A673 (cell line): Measurements from ENCODE around the gene KLHL35. TPM values are rescaled to one million over a fixed set of nuclear protein-coding genes. Genes with fewer than 3 reads are reported as not detected.

Source experiments
- BruUV-seq: library from RNA; stranded (reverse); fragments of 400-500 nt; replicated peaks from 2 replicates; lab custom pipeline; 2021; lab: Mats Ljungman, UMichigan
- CTCF ChIA-PET: fragments of 300-600 bp; sonication (Branson Sonifier 250); formaldehyde crosslinking; loops from one replicate; lab custom pipeline; 2022; ENCODE audit warnings: antibody characterized with exemption; lab: Charles Lee
- POLR2A ChIA-PET: fragments of 300-600 bp; sonication (Branson Sonifier 250); formaldehyde crosslinking; loops from one replicate; lab custom pipeline; 2022; ENCODE audit warnings: antibody characterized with exemption; ENCODE audit not compliant: low non-redundant PET; lab: Charles Lee
- DNase-seq: peaks from one replicate; pipeline ENCODE4 v3.0.0-alpha.2; 2015; ENCODE audit warnings: low spot score
- H3K27ac ChIP-seq: fragments of 200-600 bp; sonication (generic); 2 replicates; pipeline ENCODE4 v1.5.1; 2016; ENCODE audit warnings: mixed run types, low read depth, mild to moderate bottlenecking, mixed read lengths, antibody characterized with exemption, low read length; ENCODE audit not compliant: poor library complexity, severe bottlenecking
- H3K27me3 ChIP-seq: fragments of 200-600 bp; sonication (generic); replicated peaks from 2 replicates; pipeline ENCODE4 v1.6.1; 2017; ENCODE audit warnings: mixed run types, low read depth, mild to moderate bottlenecking, mixed read lengths, antibody characterized with exemption, low read length; ENCODE audit not compliant: insufficient read depth, poor library complexity
- H3K36me3 ChIP-seq: fragments of 200-600 bp; sonication (generic); 2 replicates; pipeline ENCODE4 v1.6.1; 2016; ENCODE audit warnings: mixed run types, mild to moderate bottlenecking, mixed read lengths, antibody characterized with exemption, low read length; ENCODE audit not compliant: insufficient read depth, poor library complexity, severe bottlenecking
- H3K4me1 ChIP-seq: fragments of 200-600 bp; sonication (generic); 2 replicates; pipeline ENCODE4 v1.6.1; 2017; ENCODE audit warnings: mixed run types, mild to moderate bottlenecking, mixed read lengths, antibody characterized with exemption, low read length; ENCODE audit not compliant: insufficient read depth, poor library complexity, severe bottlenecking
- H3K4me3 ChIP-seq: fragments of 200-600 bp; sonication (generic); 2 replicates; pipeline ENCODE4 v1.5.1; 2016; ENCODE audit warnings: low read depth, mixed run types, mild to moderate bottlenecking, mixed read lengths, low read length; ENCODE audit not compliant: poor library complexity, severe bottlenecking
- H3K9me3 ChIP-seq: fragments of 200-600 bp; sonication (generic); 2 replicates; pipeline ENCODE4 v1.6.1; 2016; ENCODE audit warnings: mixed run types, low read depth, mild to moderate bottlenecking, mixed read lengths, antibody characterized with exemption, low read length; ENCODE audit not compliant: poor library complexity, severe bottlenecking
- CTCF ChIP-seq: fragments of 300-800, 200-600 bp; sonication (generic); conservative IDR thresholded peaks from 2 replicates; pipeline ENCODE4 v1.5.1; 2017; ENCODE audit warnings: low read depth, mild to moderate bottlenecking, antibody characterized with exemption, low read length, moderate library complexity, mixed read lengths
- EZH2 ChIP-seq: fragments of 200-600 bp; sonication (generic); IDR thresholded peaks from 2 replicates; pipeline ENCODE4 v1.6.1; 2017; ENCODE audit warnings: borderline replicate concordance, low read depth, mild to moderate bottlenecking, mixed read lengths, antibody characterized with exemption, low read length; ENCODE audit not compliant: poor library complexity, severe bottlenecking
- intact Hi-C: fragments of 100-400 bp; cut with micrococcal nuclease; formaldehyde crosslinking; loops from one replicate; pipeline ENCODE4 v1.10.0; 2022; ENCODE audit not compliant: unreplicated experiment
- total RNA-seq: library from RNA; stranded (reverse); gene quantifications from 2 replicates; pipeline ENCODE4 v1.2.3, GENCODE V29; 2021

Gene KLHL35
- total RNA-seq, 1 experiment from 2014 or later: 0.88 TPM

- no peak overlapping the region for H3K27ac ChIP-seq
- intact Hi-C loops: no loop called here
- H3K36me3 ChIP-seq: peaks cover 9% of the 10 kb centered on the region
- DNase-seq: no peak
- ChIA-PET POLR2A (no interaction called here), CTCF (no interaction called here)
- no peak overlapping the region for H3K4me3 ChIP-seq
- peaks cover 3% of the 10 kb centered on the region for H3K9me3 ChIP-seq
- TF ChIP-seq EZH2: no peak
- no peak for TF ChIP-seq CTCF
- H3K27me3 ChIP-seq: peaks cover 7% of the 10 kb centered on the region
- H3K4me1 ChIP-seq: peaks cover 10% of the 10 kb centered on the region
- BruUV-seq: no TSS peak
Observed at GRCh38 chr11:75424396-75424795, 8.6 kb downstream of the KLHL35 start.

DNA sequence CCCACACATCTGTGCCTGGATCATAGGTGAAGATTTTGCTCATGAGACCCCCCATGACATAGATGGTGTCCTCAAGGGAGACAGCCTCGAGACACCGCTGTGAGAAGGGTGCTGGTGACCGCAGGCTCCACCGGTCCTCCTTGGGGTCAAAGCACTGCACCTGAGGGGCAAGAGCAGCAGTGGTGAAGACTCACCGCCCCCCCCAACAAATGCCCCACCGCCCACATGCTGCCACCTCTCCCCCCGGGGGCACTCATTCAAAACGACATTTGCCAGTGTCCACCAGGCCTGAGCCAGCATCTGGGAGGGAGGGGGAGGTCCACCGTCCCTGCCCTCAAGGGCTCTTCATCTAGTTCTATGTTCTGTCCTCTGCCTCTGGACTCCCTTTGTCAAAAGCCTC, 9.3 kb downstream of the KLHL35 start:
- H3K27ac ChIP-seq: no peak overlapping the region
- no TSS peak for BruUV-seq
- intact Hi-C loops: no loop called here

GRCh38 chr11:75422248-75423231, 10.5 kb downstream of the KLHL35 start:
- intact Hi-C loops: no loop called here
- TF ChIP-seq CTCF (no peak), EZH2 (no peak)
- no peaks in the 10 kb centered on the region for H3K27me3 ChIP-seq
- CTCF ChIA-PET: interaction anchor here (0.5 kb wide), 1 partner anchor 503 kb away, joined by 3 read pairs; no protein-coding TSS in a partner anchor
- H3K27ac ChIP-seq: no peak overlapping the region
- no peak for DNase-seq
- H3K36me3 ChIP-seq: peaks cover 9% of the 10 kb centered on the region
- no peaks in the 10 kb centered on the region for H3K9me3 ChIP-seq
- POLR2A ChIA-PET: no interaction called here
- no TSS peak for BruUV-seq
- H3K4me1 ChIP-seq: no peaks in the 10 kb centered on the region
- no peak overlapping the region for H3K4me3 ChIP-seq

More for the DNA sequence above, 9.3 kb downstream of the KLHL35 start:
- H3K4me1 ChIP-seq: peaks cover 7% of the 10 kb centered on the region
- H3K36me3 ChIP-seq: peaks cover 9% of the 10 kb centered on the region
- no peak overlapping the region for H3K4me3 ChIP-seq
- TF ChIP-seq CTCF (no peak), EZH2 (no peak)
- H3K9me3 ChIP-seq: no peaks in the 10 kb centered on the region
- no peak for DNase-seq
- ChIA-PET CTCF (no interaction called here), POLR2A (no interaction called here)
- H3K27me3 ChIP-seq: peaks cover under 1% of the 10 kb centered on the region
